Activated CD4-positive, alpha-beta T cell treated with anti-CD3 and anti-CD28 coated beads, Interleukin-2, amount 10 ng/mL, durations not matched to agents 7 days and 5 days (primary cell): ENCODE results near the gene LMNA. TPM values are rescaled to one million over a fixed set of nuclear protein-coding genes. Genes with fewer than 3 reads are reported as not detected.
A peak's percentile ranks its signal among the peaks of the same experiment; 100 is the strongest.
"Not testable (repeated sequence)": the region's sequence is repeated elsewhere in the genome, so short reads cannot be mapped to it uniquely, and the experiment has no call there.

Source experiments
- CTCF ChIA-PET: fragments of 350-600 bp; sonication (Branson Sonifier 250); formaldehyde crosslinking; loops from one replicate; lab custom pipeline; 2021; ENCODE audit warnings: antibody characterized with exemption; lab: Charles Lee
- POLR2A ChIA-PET: fragments of 350-600 bp; sonication (Branson Sonifier 250); formaldehyde crosslinking; loops from one replicate; lab custom pipeline; 2021; ENCODE audit warnings: antibody characterized with exemption; lab: Charles Lee
- DNase-seq: peaks from one replicate; pipeline ENCODE4 v3.0.0-alpha.2; 2020
- H3K27ac Mint-ChIP-seq: one replicate; pipeline ENCODE4 v1.8.0; 2021; ENCODE audit warnings: mild to moderate bottlenecking, moderate library complexity, mixed read lengths
- H3K27me3 Mint-ChIP-seq: one replicate; pipeline ENCODE4 v1.8.0; 2021; ENCODE audit warnings: mixed read lengths
- H3K36me3 Mint-ChIP-seq: one replicate; pipeline ENCODE4 v1.8.0; 2021; ENCODE audit warnings: low read depth, mixed read lengths
- H3K4me1 Mint-ChIP-seq: one replicate; pipeline ENCODE4 v1.8.0; 2021; ENCODE audit warnings: mixed read lengths
- H3K4me3 Mint-ChIP-seq: one replicate; pipeline ENCODE4 v1.8.0; 2021; ENCODE audit warnings: mild to moderate bottlenecking, moderate library complexity, mixed read lengths
- H3K9me3 Mint-ChIP-seq: one replicate; pipeline ENCODE4 v1.8.0; 2021; ENCODE audit warnings: mixed read lengths
- total RNA-seq, 2 experiments: library from RNA; stranded (reverse); gene quantifications; one replicate each; pipeline ENCODE4 v1.2.3, GENCODE V29; 2021

The LMNA gene
- total RNA-seq, 2 experiments from 2014 or later, result 38.3 to 43.5 TPM

DNA sequence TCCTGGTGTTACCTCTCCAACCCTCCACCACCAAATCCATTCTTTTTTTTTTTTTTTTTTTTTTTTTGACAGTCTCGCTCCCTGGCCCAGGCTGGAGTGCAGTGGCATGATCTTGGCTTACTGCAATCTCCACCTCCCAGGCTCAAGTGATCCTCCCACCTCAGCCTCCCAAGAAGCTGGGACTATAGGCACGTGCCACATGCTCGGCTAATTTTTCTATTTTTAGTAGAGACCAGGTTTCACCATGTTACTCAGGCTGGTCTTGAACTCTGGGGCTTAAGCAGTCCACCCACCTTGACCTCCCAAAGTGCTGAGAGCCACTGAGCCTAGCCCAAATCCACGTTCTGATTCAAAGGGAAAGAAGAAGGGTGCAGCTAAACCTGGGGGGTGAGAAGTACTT, 6.5 kb downstream of the LMNA start:
- H3K9me3 Mint-ChIP-seq, DNase-seq, H3K4me3 Mint-ChIP-seq, POLR2A ChIA-PET, H3K36me3 Mint-ChIP-seq, H3K27me3 Mint-ChIP-seq, H3K27ac Mint-ChIP-seq: not testable (repeated sequence)
- CTCF ChIA-PET, result interaction anchor here (1.2 to 25.5 kb wide), 4 partner anchors 9 to 174 kb away, joined by 3 to 645 read pairs (median 4); partner anchors contain the start of gene GLMP
- peaks cover 56% of the 10 kb centered on the region for H3K4me1 Mint-ChIP-seq

DNA sequence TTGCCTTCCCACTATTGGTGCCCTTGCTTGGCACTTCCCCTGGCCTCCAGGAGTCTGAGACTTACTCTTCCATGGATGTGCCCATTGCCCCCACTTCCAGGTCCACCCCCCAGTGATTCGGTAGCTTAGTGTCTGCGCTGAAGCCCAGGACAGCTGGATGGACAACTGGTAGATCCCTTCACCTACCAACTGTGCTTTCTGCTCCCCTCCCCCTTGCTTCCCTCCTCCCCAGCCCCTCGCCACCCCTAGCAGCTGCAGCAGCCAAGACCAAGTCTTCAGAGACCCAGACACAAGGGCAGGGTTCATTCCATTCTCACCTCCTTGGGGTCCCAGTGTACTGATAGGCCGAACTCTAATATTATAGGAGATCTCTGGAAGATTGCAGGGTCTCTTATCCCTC, 6.9 kb downstream of the LMNA start:
- H3K27me3 Mint-ChIP-seq, result peaks cover 4% of the 10 kb centered on the region
- ChIA-PET CTCF (interaction anchor here (1.3 to 25.5 kb wide), 3 partner anchors 8 to 174 kb away, joined by 3 to 645 read pairs (median 4); partner anchors contain the start of gene GLMP), POLR2A (no interaction called here)
- H3K4me1 Mint-ChIP-seq, result peaks cover 56% of the 10 kb centered on the region
- peak overlapping the region; percentile 25 for H3K27ac Mint-ChIP-seq
- DNase-seq, result no peak
- no peak overlapping the region for H3K4me3 Mint-ChIP-seq
- no peaks in the 10 kb centered on the region for H3K9me3 Mint-ChIP-seq
- H3K36me3 Mint-ChIP-seq, result no peaks in the 10 kb centered on the region

DNA sequence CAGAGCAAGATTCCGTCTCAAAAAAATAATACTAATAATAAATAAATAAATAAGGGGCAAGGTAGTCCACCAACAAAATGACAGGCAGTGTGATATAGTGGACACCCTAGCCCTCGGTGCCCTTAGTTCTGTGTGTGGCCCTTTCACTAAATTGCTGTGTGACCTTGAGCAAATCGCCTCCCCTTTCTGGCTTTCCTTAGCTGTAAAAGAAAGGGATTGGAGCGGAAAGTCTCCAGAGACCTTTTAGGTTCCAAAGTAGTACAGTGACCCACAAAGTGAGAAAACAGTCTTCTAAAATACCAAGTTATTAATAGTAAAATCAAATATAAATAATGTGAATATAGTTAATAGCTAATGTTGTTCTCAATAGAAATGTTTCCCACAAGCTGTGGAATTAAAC, 7.6 kb downstream of the LMNA start:
- no peaks in the 10 kb centered on the region for H3K36me3 Mint-ChIP-seq
- peaks cover 4% of the 10 kb centered on the region for H3K27me3 Mint-ChIP-seq
- POLR2A ChIA-PET, result no interaction called here
- H3K4me1 Mint-ChIP-seq, result peaks cover 62% of the 10 kb centered on the region
- DNase-seq, result no peak
- no peak overlapping the region for H3K27ac Mint-ChIP-seq
- H3K9me3 Mint-ChIP-seq, result no peaks in the 10 kb centered on the region
- no peak overlapping the region for H3K4me3 Mint-ChIP-seq
- CTCF ChIA-PET, result interaction anchor here (1.3 to 25.5 kb wide), 2 partner anchors 25 to 173 kb away, joined by 3 to 645 read pairs; partner anchors contain the start of gene GLMP

DNA sequence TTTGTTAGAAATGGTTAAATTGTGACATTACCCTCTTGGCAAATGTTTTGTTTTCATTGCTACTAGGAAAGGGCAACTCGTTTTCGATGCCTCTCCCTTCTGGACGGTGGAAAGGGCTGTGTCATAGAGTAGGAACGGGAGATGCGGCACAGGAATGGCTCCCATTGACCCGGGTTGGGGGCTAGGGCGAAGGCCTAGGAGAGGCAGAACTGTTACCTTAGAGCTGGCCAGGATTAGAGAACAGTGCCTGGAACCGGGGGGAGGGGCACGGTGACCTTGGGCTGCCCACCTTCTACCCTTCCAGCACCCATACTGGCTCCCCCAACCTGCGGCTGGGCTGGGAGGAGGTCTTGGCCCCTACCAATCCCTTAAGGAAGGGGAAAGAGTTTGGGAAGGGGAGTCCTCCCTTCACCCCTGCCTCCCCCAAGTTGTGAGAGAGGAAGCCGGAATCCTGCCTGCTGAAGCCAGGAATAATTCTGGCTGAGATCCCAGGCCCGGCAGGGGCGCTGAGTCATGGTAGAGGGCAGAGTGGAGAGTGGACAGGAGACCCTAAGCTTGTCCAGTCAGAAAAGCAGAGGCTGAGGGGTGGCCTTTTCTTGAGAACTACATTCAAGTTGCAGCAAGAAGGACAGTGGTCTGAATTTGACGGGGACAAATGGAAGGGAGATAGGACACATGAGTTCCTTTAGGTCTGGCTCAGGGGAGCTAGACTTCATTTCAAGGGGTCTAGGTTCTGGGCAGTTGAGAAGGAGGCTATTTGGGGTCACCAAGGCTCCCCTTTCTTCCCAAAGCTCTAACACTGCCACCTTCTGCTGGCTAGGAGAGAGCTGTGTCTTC, 8.2 kb downstream of the LMNA start:
- Mint-ChIP-seq H3K36me3 (no peaks in the 10 kb centered on the region), H3K4me1 (peaks cover 68% of the 10 kb centered on the region), H3K27me3 (peaks cover 4% of the 10 kb centered on the region), H3K27ac (no peak overlapping the region), H3K4me3 (no peak overlapping the region), H3K9me3 (no peaks in the 10 kb centered on the region)
- no peak for DNase-seq
- ChIA-PET POLR2A (no interaction called here), CTCF (interaction anchor here (0.5 to 25.5 kb wide), 7 partner anchors 9 to 1206 kb away, joined by 3 to 645 read pairs (median 3); partner anchors contain the start of genes GLMP and LMNA)

DNA sequence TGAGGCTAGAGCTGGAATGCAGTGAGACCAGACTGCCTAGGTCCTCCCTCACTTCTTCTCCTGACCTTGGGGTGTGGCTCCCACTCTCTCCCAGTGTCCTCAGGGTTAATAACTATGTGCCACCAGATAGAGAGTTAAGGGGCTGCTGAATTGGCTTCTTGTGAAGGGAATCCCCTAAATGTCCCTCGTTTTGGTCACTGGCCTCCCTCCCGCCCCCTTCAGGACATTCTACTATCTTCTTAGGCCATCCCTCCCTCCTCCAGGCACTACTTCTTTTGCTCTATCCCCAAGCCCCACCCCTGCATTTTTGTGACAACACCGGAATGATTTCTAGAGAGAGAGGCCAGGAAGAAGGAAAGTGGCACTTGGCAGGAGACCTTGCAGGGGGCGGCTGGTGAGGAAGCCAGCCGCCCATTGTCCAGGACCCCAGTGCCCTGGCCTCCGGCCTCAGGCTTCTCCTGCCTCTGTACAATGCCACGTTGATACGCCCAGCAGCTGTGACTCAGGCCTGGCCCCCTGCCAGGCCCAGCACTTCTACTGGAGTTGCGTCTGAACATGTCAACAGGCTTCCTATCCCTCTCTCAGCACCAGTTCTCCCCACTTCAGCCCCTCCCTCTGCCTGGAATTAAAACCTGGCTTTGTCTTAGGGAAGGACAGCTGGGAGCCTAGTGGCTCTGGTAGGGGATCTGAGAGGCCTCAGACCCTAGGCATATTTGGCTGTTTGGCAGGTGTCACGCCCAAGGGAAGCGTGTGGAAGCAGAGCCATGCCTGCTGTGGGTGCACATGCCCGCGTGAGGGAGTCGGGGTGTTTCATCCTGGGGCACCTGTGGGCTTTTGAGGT, 9.1 kb downstream of the LMNA start:
- Mint-ChIP-seq H3K27me3 (peaks cover 4% of the 10 kb centered on the region), H3K4me3 (no peak overlapping the region), H3K4me1 (peaks cover 71% of the 10 kb centered on the region), H3K36me3 (no peaks in the 10 kb centered on the region), H3K27ac (peak overlapping the region; percentile 66), H3K9me3 (no peaks in the 10 kb centered on the region)
- DNase-seq, result no peak
- ChIA-PET POLR2A (no interaction called here), CTCF (interaction anchor here (0.5 to 25.5 kb wide), 6 partner anchors 9 to 102 kb away, joined by 3 to 645 read pairs (median 3); partner anchors contain the start of gene LMNA)

DNA sequence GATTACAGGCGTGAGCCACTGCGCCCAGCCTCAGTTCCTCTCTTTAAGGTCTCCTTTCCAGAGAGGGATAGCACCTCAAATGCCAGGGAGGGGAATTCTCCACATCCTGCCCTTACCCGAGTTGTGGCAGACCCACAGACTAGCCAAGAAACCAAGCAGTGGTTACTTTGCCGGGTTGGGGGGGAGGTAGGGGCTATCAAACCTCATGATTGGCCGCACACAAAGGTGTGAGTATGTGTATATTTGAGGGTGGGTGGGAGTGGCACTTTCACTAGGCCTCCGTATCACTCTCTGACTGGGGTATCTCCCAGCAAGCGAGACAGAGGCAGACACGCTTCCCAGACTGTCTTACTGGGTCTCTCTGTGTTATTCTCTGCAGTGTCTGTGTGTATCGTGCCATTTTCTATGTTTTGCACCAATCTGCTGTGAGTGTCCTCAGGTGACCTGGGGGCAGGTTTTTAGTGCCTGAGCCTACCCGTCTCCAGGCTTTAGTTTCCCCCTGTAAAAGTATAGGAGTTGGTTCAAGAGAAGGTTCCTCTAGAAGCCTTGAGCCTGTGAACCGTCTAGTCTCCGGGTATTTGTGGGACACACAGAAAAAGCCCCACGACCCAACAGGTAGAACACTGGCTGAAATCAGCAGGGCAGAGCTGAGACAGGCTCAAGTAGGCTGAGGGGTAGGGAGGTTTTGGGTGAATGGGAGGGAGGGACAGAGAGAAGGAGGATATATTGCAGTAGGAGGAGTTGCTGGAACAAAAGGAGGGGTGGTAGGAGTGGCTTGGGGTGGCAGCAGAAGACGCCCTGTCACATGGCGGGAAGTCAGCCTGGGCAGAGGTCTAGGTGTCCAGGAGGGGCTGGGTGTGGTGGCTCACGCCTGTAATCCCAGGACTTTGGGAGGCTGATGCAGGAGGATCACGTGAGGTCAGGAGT, 10.3 kb downstream of the LMNA start:
- Mint-ChIP-seq H3K4me1 (peaks cover 81% of the 10 kb centered on the region), H3K4me3 (no peak overlapping the region)
- peak; percentile 32 for DNase-seq

DNA sequence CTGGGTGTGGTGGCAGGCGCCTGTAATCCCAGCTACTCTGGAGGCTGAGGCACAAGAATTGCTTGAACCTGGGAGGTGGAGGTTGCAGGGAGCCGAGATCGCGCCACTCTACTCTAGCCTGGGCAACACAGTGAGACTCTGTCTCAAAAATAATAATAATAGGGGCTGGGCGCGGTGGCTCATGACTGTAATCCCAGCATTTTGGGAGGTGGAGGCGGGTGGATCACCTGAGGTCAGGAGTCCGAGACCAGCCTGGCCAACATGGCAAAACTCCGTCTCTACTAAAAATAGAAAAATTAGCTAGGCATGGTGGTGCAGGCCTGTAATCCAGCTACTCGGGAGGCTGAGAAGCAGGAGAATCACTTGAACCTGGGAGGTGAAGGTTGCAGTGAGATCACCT, 11.0 kb downstream of the LMNA start:
- POLR2A ChIA-PET, H3K27me3 Mint-ChIP-seq, H3K4me3 Mint-ChIP-seq, DNase-seq, H3K36me3 Mint-ChIP-seq, H3K9me3 Mint-ChIP-seq: not testable (repeated sequence)
- H3K27ac Mint-ChIP-seq, result peak overlapping the region; percentile 81
- CTCF ChIA-PET, result interaction anchor here (0.5 to 25.5 kb wide), 5 partner anchors 13 to 100 kb away, joined by 3 to 645 read pairs (median 4); no protein-coding TSS in a partner anchor
- peaks cover 81% of the 10 kb centered on the region for H3K4me1 Mint-ChIP-seq

More for the DNA sequence above, 10.3 kb downstream of the LMNA start:
- no peaks in the 10 kb centered on the region for H3K9me3 Mint-ChIP-seq
- POLR2A ChIA-PET, result no interaction called here
- CTCF ChIA-PET, result interaction anchor here (0.5 to 25.5 kb wide), 5 partner anchors 13 to 93 kb away, joined by 3 to 645 read pairs (median 3); no protein-coding TSS in a partner anchor
- H3K27ac Mint-ChIP-seq, result peak overlapping the region; percentile 81
- peaks cover 4% of the 10 kb centered on the region for H3K27me3 Mint-ChIP-seq
- H3K36me3 Mint-ChIP-seq, result no peaks in the 10 kb centered on the region

DNA sequence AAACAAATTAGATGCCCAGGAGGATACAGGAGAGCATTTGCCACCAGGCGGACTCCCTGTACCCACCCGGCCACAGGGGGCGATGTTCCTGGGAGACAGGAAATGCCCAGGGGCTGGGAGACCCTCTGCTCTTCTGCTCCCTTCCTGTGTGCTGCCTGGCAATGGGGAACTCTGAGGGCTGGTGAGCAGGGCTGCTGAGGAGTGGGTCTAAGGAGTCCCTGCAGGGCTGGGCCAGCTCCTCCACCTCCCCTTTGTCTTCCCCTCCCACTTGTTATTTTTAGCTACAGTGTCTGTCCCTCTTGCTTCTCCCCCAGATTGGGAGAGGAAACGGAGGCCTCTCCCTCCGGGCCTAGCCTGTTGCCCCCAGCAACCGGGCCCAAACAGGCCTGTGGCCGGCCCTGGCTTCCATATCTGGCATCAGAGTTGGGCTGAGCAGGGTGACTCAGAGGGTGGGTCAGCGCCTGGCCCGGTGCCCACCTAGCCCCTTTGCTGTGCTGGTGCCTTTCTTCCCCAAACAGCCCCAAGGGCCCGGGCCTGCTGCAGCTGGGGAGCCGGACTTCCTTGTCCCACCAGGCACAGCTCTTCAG, 11.6 kb downstream of the LMNA start:
- CTCF ChIA-PET, result interaction anchor here (0.6 to 25.5 kb wide), 8 partner anchors 9 to 376 kb away, joined by 3 to 645 read pairs (median 9); partner anchors contain the start of gene LMNA
- Mint-ChIP-seq H3K36me3 (no peaks in the 10 kb centered on the region), H3K27me3 (peaks cover 4% of the 10 kb centered on the region), H3K9me3 (no peaks in the 10 kb centered on the region), H3K4me1 (peaks cover 79% of the 10 kb centered on the region), H3K4me3 (peak overlapping the region; percentile 34), H3K27ac (peak overlapping the region; percentile 57)
- POLR2A ChIA-PET, result interaction anchor here (3.0 kb wide), 1 partner anchor 29 kb away, joined by 11 read pairs; no protein-coding TSS in a partner anchor
- peak; percentile 62 for DNase-seq

DNA sequence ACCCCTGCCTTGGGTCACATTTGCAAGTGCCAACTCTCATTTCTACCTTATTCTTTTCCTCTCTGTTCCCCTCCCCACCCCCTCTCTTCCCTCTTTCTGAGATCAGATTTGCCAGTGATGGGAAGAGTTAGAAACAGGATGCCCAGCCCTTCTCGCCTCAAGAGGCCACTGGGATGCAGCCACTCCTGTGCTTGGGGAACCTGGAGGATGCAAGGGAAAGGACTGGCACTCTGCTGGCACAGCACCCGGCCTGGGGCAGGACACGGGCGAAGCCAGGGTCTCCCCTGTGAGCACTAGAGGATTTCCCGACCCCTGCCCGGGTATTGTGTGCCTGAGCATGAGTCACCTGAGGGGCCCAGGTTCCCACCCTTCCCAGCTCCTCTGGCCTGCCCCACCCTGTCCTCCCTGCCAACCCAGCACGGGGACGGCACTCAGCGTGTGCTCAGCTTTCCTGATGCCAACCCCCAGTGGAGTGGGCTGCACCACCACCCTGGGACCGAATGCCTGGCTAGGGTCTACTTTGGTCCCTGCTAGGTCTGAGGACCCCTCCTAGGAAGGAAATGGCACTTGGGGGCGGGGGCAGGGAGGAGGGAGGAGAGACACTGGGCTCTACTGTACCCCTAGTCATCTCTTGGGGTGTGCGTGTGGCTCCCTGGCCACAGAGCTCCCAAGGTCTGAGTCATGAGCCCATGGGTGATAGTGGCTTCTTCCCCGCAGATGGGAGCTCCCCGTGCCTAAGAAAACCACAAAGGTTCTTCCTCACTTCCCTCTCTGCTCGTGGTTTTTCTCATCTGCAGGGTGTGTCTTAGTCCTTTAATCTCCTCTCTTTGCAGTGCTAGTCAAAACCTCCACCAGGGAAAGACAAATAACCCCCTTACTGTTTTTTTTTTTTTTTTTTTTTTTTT, 12.4 kb downstream of the LMNA start:
- ChIA-PET POLR2A (interaction anchor here (0.5 to 3.0 kb wide), 2 partner anchors 19 to 30 kb away, joined by 3 to 11 read pairs; no protein-coding TSS in a partner anchor), CTCF (interaction anchor here (0.6 to 25.5 kb wide), 20 partner anchors 8 to 377 kb away, joined by 3 to 645 read pairs (median 4); partner anchors contain the start of genes LMNA and TMEM79)
- Mint-ChIP-seq H3K36me3 (no peaks in the 10 kb centered on the region), H3K9me3 (no peaks in the 10 kb centered on the region), H3K27me3 (peaks cover 4% of the 10 kb centered on the region), H3K4me1 (peaks cover 79% of the 10 kb centered on the region), H3K4me3 (peak overlapping the region; percentile 34), H3K27ac (peak overlapping the region; percentile 57)
- DNase-seq, result peak; percentile 88

DNA sequence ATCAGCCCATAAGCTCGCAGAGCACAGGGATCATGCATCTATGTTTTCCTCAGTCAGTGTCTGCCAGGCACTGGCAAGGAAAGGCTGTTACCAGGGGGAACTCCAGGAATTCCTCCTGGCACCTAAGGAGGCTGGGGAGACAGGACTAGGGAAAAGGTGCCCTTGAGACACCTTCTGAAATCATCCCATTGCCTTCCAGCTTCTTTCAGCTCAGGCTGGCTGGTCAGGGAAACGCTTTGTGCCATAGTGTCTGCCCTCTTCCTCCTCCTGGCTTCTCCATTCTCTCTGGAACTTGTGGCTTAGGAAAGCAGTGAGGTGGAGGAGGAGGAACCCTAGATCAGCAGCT, 13.8 kb downstream of the LMNA start:
- Mint-ChIP-seq H3K4me3 (no peak overlapping the region), H3K36me3 (no peaks in the 10 kb centered on the region), H3K27me3 (peaks cover 2% of the 10 kb centered on the region), H3K27ac (no peak overlapping the region), H3K4me1 (peaks cover 69% of the 10 kb centered on the region), H3K9me3 (no peaks in the 10 kb centered on the region)
- POLR2A ChIA-PET, result interaction anchor here (3.0 kb wide), 1 partner anchor 31 kb away, joined by 11 read pairs; no protein-coding TSS in a partner anchor
- CTCF ChIA-PET, result interaction anchor here (0.6 to 25.5 kb wide), 11 partner anchors 9 to 473 kb away, joined by 3 to 645 read pairs (median 6); partner anchors contain the start of genes GPATCH4 and SEMA4A
- DNase-seq, result no peak
